Omental fat pad (tissue), 4 donors: ENCODE data around the gene ESRRG. TPM values are rescaled to one million over a fixed set of nuclear protein-coding genes. Genes with fewer than 3 reads are reported as not detected.
"Not testable (repeated sequence)": the region's sequence is repeated elsewhere in the genome, so short reads cannot be mapped to it uniquely, and the experiment has no call there.

Experiments used
- ATAC-seq: fragments of 150-250 bp; one replicate; pipeline ENCODE4 v1.9.1; 2016; ENCODE audit warnings: mild to moderate bottlenecking, moderate library complexity; ENCODE audit not compliant: low FRiP score
- DNase-seq: peaks from one replicate; pipeline ENCODE4 v3.0.0-alpha.2; 2019; ENCODE audit warnings: low spot score
- CTCF ChIP-seq, 3 donors: fragments of 450-650 bp; IDR thresholded peaks; one replicate each; pipeline ENCODE4 v1.5.1; 2016 to 2017; ENCODE audit warnings: antibody characterized with exemption in 3 of 3, mild to moderate bottlenecking in 3 of 3, moderate library complexity in 2 of 3
- total RNA-seq, 4 donors: library from RNA; depleted of rRNA; stranded (reverse); fragments of >200 nt; gene quantifications; one replicate each; pipeline ENCODE4 v1.1.0, GENCODE V29; 2016

The ESRRG gene
- total RNA-seq, 4 donors from 2014 or later, result 0.09 to 0.56 (median 0.22) TPM

- no peak for DNase-seq
- no peak for TF ChIP-seq CTCF (IDR thresholded peaks at IDR 0.05)
- no peak for ATAC-seq
These were observed 13.2 kb downstream of the ESRRG start for GRCh38 chr1:216710055-216710454.

- no peak for DNase-seq
- no peak for ATAC-seq
- TF ChIP-seq CTCF (IDR thresholded peaks at IDR 0.05), result no peak
These were observed 17.6 kb downstream of the ESRRG start for GRCh38 chr1:216705676-216706075.

GRCh38 chr1:216704065-216704464 lies 19.2 kb downstream of the ESRRG start:
- not testable (repeated sequence) for DNase-seq, ATAC-seq

GRCh38 chr1:216702170-216702569 lies 21.1 kb downstream of the ESRRG start:
- no peak for DNase-seq
- ATAC-seq, result no peak
- TF ChIP-seq CTCF (IDR thresholded peaks at IDR 0.05), result no peak

- no peak for DNase-seq
- no peak for ATAC-seq
- TF ChIP-seq CTCF (IDR thresholded peaks at IDR 0.05), result no peak
These were observed 22.4 kb downstream of the ESRRG start for GRCh38 chr1:216700779-216701178.

- TF ChIP-seq CTCF (IDR thresholded peaks at IDR 0.05), result no peak
- ATAC-seq, result no peak
- no peak for DNase-seq
These were observed 31.5 kb downstream of the ESRRG start for GRCh38 chr1:216691710-216692109.

GRCh38 chr1:216690603-216691002 lies 32.6 kb downstream of the ESRRG start:
- DNase-seq, result no peak
- no peak for ATAC-seq
- TF ChIP-seq CTCF (IDR thresholded peaks at IDR 0.05), result no peak

GRCh38 chr1:216688127-216688657 lies 35.0 kb downstream of the ESRRG start:
- ATAC-seq (no peak), DNase-seq (no peak)
- TF ChIP-seq CTCF (IDR thresholded peaks at IDR 0.05), result no peak
